WTC11 (cell line): ENCODE measurements around the gene H19. TPM values are rescaled to one million over a fixed set of nuclear protein-coding genes. Genes with fewer than 3 reads are reported as not detected.

Experiments
- ATAC-seq: fragments of 200-7000 bp; cut with Tn5 transposase; 2 replicates; pipeline ENCODE4 v1.10.0; 2021; ENCODE audit warnings: mild to moderate bottlenecking, moderate library complexity
- CTCF ChIA-PET: fragments of 300-600 bp; sonication (Branson Sonifier 250); formaldehyde crosslinking; loops from one replicate; lab custom pipeline; 2021; ENCODE audit warnings: antibody characterized with exemption; lab: Charles Lee
- POLR2A ChIA-PET: fragments of 350-600 bp; sonication (Branson Sonifier 250); formaldehyde crosslinking; loops from one replicate; lab custom pipeline; 2021; ENCODE audit warnings: antibody characterized with exemption; lab: Charles Lee
- DNase-seq: peaks from one replicate; pipeline ENCODE4 v3.0.0; 2021; ENCODE audit warnings: low spot score
- H3K27ac Mint-ChIP-seq: 2 replicates; pipeline ENCODE4 v1.8.0; 2021; ENCODE audit warnings: mixed read lengths
- H3K27me3 Mint-ChIP-seq: 2 replicates; pipeline ENCODE4 v1.8.0; 2021; ENCODE audit warnings: low read depth, mild to moderate bottlenecking, moderate library complexity, mixed read lengths
- H3K36me3 Mint-ChIP-seq: 2 replicates; pipeline ENCODE4 v1.8.0; 2021; ENCODE audit warnings: mixed read lengths
- H3K4me1 Mint-ChIP-seq: 2 replicates; pipeline ENCODE4 v1.8.0; 2022; ENCODE audit warnings: mixed read lengths
- H3K4me3 Mint-ChIP-seq: 2 replicates; pipeline ENCODE4 v1.8.0; 2021; ENCODE audit warnings: mild to moderate bottlenecking, moderate library complexity, mixed read lengths
- H3K9me3 Mint-ChIP-seq: 2 replicates; pipeline ENCODE4 v1.8.0; 2021; ENCODE audit warnings: mixed read lengths
- ARID4B ChIP-seq: sonication (generic); formaldehyde crosslinking; IDR thresholded peaks from 2 replicates; pipeline ENCODE4 v1.8.0; 2023; ENCODE audit warnings: missing genetic modification reagents, mild to moderate bottlenecking, borderline replicate concordance
- ATF2 ChIP-seq: sonication (generic); formaldehyde crosslinking; IDR thresholded peaks from 2 replicates; pipeline ENCODE4 v1.8.1; 2022; ENCODE audit warnings: low read depth, missing genetic modification reagents, borderline replicate concordance
- ATF6 ChIP-seq: sonication (generic); formaldehyde crosslinking; IDR thresholded peaks from 2 replicates; pipeline ENCODE4 v1.8.1; 2023; ENCODE audit warnings: mild to moderate bottlenecking, missing genetic modification reagents
- ERG ChIP-seq: fragments of 250-450 bp; sonication (Bioruptor Pico); IDR thresholded peaks from 2 replicates; pipeline ENCODE4 v1.8.0; 2021; ENCODE audit warnings: mild to moderate bottlenecking
- ETV6 ChIP-seq: sonication (generic); formaldehyde crosslinking; IDR thresholded peaks from 2 replicates; pipeline ENCODE4 v1.8.1; 2022; ENCODE audit warnings: mild to moderate bottlenecking, missing genetic modification reagents
- GTF2I ChIP-seq: fragments of 250-450 bp; sonication (Bioruptor Pico); conservative IDR thresholded peaks from 2 replicates; pipeline ENCODE4 v1.4.0; 2021; ENCODE audit warnings: mild to moderate bottlenecking
- MXD4 ChIP-seq: fragments of 250-450 bp; sonication (Bioruptor Pico); IDR thresholded peaks from 2 replicates; pipeline ENCODE4 v1.8.0; 2021; ENCODE audit warnings: mild to moderate bottlenecking, moderate library complexity, borderline replicate concordance
- NFATC4 ChIP-seq: fragments of 250-450 bp; sonication (Bioruptor Pico); IDR thresholded peaks from 2 replicates; pipeline ENCODE4 v1.9.0; 2021; ENCODE audit warnings: mild to moderate bottlenecking
- NFE2L1 ChIP-seq: sonication (generic); formaldehyde crosslinking; IDR thresholded peaks from 2 replicates; pipeline ENCODE4 v1.8.1; 2023; ENCODE audit warnings: missing genetic modification reagents
- PRRX2 ChIP-seq: fragments of 250-450 bp; sonication (Bioruptor Pico); IDR thresholded peaks from 2 replicates; pipeline ENCODE4 v1.8.0; 2021; ENCODE audit warnings: mild to moderate bottlenecking
- RELA ChIP-seq: sonication (generic); formaldehyde crosslinking; IDR thresholded peaks from 2 replicates; pipeline ENCODE4 v1.8.1; 2022; ENCODE audit warnings: missing genetic modification reagents, mild to moderate bottlenecking, borderline replicate concordance
- RORB ChIP-seq: fragments of 250-450 bp; sonication (Bioruptor Pico); IDR thresholded peaks from 2 replicates; pipeline ENCODE4 v1.9.0; 2021; ENCODE audit warnings: mild to moderate bottlenecking
- TEAD1 ChIP-seq: sonication (generic); formaldehyde crosslinking; IDR thresholded peaks from 2 replicates; pipeline ENCODE4 v1.8.0; 2022; ENCODE audit warnings: mild to moderate bottlenecking, missing genetic modification reagents
- ZNF121 ChIP-seq: sonication (generic); formaldehyde crosslinking; IDR thresholded peaks from 2 replicates; pipeline ENCODE4 v1.8.0; 2023; ENCODE audit warnings: missing genetic modification reagents
- ZNF138 ChIP-seq: sonication (generic); formaldehyde crosslinking; conservative IDR thresholded peaks from 2 replicates; pipeline ENCODE4 v1.8.1; 2022; ENCODE audit warnings: mild to moderate bottlenecking, moderate library complexity, missing genetic modification reagents
- ZNF219 ChIP-seq: sonication (generic); formaldehyde crosslinking; IDR thresholded peaks from 2 replicates; pipeline ENCODE4 v1.8.0; 2023; ENCODE audit warnings: missing genetic modification reagents, mild to moderate bottlenecking, borderline replicate concordance
- total RNA-seq: library from RNA; stranded (reverse); gene quantifications from 3 replicates; pipeline ENCODE4 v1.2.3, GENCODE V29; 2021

H19 gene
- total RNA-seq, 1 experiment from 2014 or later = 12.7 TPM

- no peak for TF ChIP-seq ARID4B (CRISPR knock-in tag)
- TF ChIP-seq ETV6 = no peak
- TF ChIP-seq MXD4 = no peak
- TF ChIP-seq, all 79 proteins: peak for 0
These were observed 4.6 kb upstream of the H19 start (continued) for GRCh38 chr11:2002042-2002776.

GRCh38 chr11:1998861-1999260, 1.2 kb upstream of the H19 start:
- TF ChIP-seq RELA (CRISPR knock-in tag) = no peak
- H3K4me1 Mint-ChIP-seq = no peaks in the 10 kb centered on the region
- POLR2A ChIA-PET = no interaction called here
- no peaks in the 10 kb centered on the region for H3K27me3 Mint-ChIP-seq
- H3K27ac Mint-ChIP-seq = no peak overlapping the region
- no peak for ATAC-seq
- no peak for DNase-seq
- H3K9me3 Mint-ChIP-seq = no peaks in the 10 kb centered on the region
- CTCF ChIA-PET = interaction anchor here (0.5 to 2.3 kb wide), 36 partner anchors 10 to 359 kb away, joined by 3 to 50 read pairs (median 4); partner anchors contain the start of gene TNNT3
- no peaks in the 10 kb centered on the region for H3K36me3 Mint-ChIP-seq
- no peak overlapping the region for H3K4me3 Mint-ChIP-seq

- no peak for DNase-seq
- no peak for ATAC-seq
- H3K36me3 Mint-ChIP-seq = no peaks in the 10 kb centered on the region
- H3K4me1 Mint-ChIP-seq = no peaks in the 10 kb centered on the region
- H3K27ac Mint-ChIP-seq = no peak overlapping the region
- ChIA-PET CTCF (interaction anchor here (0.8 to 2.6 kb wide), 9 partner anchors 16 to 173 kb away, joined by 3 to 21 read pairs (median 5); no protein-coding TSS in a partner anchor), POLR2A (no interaction called here)
- no peak overlapping the region for H3K4me3 Mint-ChIP-seq
- no peaks in the 10 kb centered on the region for H3K27me3 Mint-ChIP-seq
- no peaks in the 10 kb centered on the region for H3K9me3 Mint-ChIP-seq
- TF ChIP-seq RORB (CRISPR knock-in tag) (no peak), NFATC4 (CRISPR knock-in tag) (no peak), NFE2L1 (CRISPR knock-in tag) (no peak), MXD4 (no peak)
These were observed 648 bp upstream of the H19 start for GRCh38 chr11:1998290-1998689.

GRCh38 chr11:1994121-1994520, 3.5 kb downstream of the H19 start:
- Mint-ChIP-seq H3K27me3 (no peaks in the 10 kb centered on the region), H3K36me3 (no peaks in the 10 kb centered on the region), H3K9me3 (no peaks in the 10 kb centered on the region), H3K4me3 (no peak overlapping the region), H3K4me1 (no peaks in the 10 kb centered on the region), H3K27ac (no peak overlapping the region)
- DNase-seq = no peak
- ChIA-PET POLR2A (no interaction called here), CTCF (interaction anchor here (0.6 to 3.1 kb wide), 4 partner anchors 45 to 313 kb away, joined by 3 to 16 read pairs (median 6); no protein-coding TSS in a partner anchor)
- ATAC-seq = no peak
- TF ChIP-seq ERG (CRISPR knock-in tag) (no peak), ZNF219 (CRISPR knock-in tag) (no peak), ATF6 (CRISPR knock-in tag) (no peak), ARID4B (CRISPR knock-in tag) (no peak), GTF2I (CRISPR knock-in tag) (no peak), PRRX2 (no peak), TEAD1 (CRISPR knock-in tag) (no peak), ATF2 (CRISPR knock-in tag) (no peak), ZNF138 (no peak), ZNF121 (no peak)
